GOT3 (cell line): ENCODE data around the gene OTX2.

ENCODE experiments used
- DNase-seq: peaks from one replicate; lab custom pipeline; 2025; ENCODE audit warnings: mixed read lengths; lab: John Stamatoyannopoulos, UW

Gene OTX2

DNA sequence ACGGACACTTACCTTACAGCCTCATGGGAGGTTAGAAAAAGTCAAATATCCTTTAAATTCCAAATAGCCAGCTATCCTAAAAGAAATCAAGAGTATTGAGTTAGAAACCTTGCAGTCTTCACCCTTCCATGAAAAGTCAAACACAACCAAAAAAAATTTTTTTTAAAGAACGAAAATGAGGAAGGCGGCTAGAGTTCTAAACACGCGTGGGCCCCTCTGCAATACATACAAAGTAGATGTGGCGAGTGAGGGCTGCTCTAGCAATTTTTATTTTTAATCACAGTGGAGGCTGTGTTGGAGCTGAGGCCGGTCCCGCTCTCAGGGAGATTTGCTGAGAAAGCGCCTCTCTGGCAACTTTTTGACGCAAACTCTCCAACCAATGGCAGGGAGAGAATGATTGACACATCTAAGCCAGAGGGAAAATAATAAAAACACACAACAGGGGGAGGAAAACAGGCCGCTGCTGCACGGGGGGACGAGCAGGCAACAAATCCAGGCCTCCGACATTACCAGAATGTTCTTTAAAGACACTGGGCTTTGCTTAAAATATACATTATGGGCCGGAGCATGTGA is at the start of gene OTX2:
OTX2 (minus strand) TSS at position 333 of the 573 bp plus-strand sequence. CDS start 5,023 bp downstream, outside the sequence.
- no peak for DNase-seq

DNA sequence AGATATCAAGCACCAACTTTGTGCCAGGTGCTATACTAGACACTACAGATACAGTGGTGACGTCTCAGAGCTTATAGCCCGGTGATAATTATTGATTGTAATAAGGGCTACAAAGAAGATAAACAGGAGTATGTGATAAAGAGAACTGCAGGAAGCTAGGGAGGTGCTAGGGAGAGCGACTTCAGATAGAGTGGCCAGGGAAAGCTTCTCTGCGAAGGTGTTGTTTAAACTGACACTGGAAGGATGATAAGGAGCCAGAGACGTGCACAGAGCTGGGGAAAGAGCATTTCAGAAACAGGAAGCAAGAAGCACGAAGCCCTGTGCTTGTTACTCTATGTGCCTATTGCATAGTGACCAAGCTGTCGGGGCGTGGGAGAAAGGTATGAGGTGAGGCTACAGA is 48.1 kb upstream of the OTX2 start:
- DNase-seq, result no peak

DNA sequence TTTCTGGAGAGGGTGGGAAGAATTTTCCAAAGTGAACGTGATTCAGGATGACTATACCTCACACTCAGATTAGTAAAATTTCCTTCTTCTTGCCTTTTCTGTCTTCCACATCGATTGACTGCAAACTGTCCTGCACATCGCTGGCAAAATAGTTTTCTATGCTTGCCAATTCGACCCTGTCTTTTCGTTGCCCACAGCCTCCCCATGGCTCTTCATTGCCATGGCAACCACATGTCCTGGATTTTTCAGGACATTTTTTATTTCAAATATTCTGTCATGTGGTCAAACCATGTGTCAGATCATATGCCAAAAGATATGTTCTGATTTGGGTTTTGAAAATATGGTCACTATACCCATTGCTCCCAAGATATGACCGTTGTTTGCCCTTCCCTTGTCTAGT is 46.9 kb upstream of the OTX2 start:
- no peak for DNase-seq

DNA sequence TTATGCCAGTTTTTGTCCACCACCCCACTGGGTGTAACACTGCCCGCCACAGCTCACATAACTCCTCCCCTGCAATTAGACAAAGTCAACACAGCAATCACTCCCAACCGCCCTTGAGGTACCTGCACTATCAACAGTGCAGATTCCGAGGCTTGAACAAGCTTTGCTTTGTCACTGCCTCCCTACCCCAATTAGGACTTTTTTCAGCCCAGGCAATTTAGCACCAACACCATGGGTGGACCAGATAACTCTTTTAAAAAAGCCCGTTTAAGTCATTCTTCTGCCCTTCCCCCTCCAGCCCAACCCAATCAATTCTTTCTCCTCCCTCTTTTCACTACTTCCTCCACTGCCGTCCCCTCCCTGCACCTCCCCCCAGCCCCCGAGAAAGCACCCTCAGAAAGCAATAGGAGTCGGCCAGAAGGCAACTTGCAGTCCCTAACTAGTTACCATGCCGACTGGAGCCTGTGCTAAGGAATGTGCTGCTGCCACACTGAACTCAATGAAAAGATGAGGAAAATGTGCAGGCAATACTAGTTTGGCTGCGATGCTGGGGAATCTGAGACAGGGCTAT is 45.7 kb upstream of the OTX2 start:
- no peak for DNase-seq

DNA sequence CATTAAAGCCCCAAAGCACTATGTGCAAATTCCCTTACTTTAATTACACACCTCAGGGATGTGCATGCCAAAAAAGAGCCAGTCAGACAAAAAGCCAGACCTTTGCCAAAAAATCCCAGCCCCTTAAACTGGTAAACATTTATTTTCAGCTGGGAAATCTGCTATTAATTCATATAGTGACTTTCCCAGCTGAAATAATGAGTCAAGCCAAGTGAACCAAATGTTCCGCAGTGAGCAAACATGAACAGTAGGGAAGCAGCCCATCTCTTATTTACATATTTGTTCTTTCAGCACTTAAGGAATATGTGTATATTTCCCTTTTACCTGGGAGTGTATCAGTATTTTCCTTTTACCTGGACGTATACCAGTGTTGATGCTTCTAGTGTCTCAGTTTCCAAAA is 44.0 kb upstream of the OTX2 start:
- DNase-seq, result no peak

DNA sequence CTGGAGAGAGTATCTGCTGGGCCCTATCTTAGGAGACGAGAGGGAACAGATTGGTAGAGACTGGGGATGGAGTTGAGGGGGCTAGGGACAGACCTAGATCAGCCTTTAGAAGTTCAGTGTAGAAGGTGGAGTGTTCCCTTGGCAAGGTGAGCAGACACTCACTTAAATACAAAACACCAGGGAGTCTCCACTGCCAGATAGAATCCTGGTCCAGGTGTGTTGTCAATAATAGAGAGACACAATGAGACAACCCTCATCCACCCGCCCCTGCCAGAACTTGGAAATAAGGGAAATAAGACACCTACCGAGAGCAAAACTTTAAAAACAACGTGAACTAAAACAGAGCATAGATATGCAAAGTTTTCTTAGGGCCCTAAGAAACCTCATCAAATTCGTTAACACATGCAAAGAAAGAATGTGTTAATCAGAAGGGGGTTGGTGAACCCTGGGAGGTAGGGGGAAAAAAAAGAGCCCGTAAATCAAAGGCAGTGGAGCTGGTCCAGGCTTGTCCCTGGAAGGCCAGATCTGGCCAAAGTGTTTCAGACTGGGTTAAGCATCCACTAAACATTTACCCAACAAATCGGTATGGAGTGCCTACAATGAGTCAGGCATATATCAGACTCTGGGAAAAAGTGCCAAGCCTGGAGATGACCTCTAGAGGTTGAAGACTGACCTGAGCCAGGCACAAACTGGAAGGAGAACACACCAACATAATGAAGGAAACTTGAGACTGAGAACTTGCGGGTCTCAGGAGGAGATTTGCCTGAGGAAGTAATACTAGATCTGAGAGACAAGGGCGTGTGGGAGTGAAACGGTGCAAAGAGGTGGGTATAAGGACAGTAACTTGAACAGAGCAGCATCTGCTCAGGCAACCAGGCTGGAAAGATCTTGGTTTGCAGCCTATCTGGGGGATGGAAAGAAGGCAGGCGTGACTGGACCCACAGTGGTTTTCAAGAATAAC is 37.0 kb upstream of the OTX2 start:
- DNase-seq, result no peak

DNA sequence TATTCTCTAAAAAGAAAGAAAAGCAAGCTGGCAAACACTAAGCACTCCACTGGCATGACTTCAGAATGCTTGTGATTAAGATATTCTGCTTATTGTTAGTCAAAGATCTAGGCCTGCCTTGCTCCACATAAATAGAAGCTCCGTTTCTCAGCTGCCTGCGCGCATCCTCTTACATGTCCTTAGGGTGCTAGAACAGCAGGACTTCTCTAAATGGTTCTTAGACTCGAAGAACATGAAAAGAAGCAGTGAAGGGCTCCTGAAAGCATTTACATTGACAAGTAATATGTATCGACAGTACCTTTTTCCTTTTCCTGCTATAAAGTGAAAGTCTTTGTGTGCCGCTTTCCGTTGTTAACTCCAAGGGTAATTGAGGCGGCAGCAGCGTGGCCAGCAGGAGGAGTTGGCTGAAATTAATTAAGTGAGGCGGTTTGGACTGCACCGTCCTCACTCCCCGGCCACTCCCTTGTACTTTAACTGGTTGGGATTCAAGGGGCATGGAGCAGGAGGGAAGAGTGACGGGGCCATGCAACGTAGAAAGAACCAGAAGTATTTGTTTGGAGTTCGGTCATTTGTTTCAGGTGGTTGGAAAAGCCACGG is 34.2 kb upstream of the OTX2 start:
- no peak for DNase-seq

DNA sequence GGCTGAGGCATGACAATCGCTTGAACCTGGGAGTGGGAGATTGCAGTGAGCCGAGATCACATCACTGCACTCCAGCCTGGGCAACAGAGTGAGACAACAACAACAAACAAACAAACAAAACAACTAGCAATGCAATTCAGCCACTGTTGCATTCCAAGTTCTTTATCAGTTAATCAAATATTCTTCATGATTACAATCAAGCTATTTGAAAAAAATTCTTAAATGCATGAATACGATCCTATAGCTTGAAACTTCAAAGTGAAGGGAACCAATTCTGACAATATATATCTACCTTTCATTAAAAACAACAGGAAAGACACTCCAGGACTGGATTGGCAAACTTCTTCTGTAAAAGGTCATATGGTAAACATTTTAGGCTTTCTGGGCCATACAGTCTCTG is 31.3 kb upstream of the OTX2 start:
- no peak for DNase-seq

DNA sequence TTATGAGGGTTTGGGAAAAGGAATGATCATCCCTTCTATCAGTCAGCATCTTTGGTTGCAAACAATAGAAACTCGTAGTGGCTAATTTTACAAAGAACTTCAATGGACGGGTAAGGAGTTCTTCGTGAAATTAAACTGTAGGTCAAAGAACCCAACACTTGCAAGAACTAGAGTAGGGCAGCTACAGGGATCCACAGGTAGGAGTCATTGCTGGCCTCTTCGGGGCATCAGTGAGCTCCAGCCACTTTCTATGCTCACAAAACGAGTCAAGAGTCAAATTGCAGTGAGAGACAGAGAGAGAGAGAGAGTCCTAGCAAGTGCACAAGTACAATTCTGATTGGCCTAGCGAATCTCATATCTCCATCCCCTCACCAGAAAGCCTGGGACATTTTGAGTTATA is 29.9 kb upstream of the OTX2 start:
- no peak for DNase-seq

DNA sequence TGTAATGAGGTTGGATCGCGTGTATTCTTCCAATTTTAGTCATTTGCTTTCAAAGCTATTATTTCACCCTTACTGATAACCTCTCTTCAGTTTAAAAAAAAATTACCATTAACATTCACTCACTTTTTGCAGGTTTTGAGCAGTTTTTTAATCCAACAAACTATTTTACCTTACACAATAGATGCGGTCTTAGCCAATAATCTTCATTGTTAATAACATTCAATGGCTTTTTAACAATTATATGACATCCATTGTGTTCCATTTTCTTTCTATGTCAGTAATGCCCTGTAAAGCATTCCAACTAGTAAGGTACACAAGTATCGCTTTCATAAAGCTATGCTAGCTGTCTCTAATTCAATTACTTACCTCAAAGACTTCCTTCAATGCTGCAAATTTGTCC is 18.9 kb upstream of the OTX2 start:
- no peak for DNase-seq

DNA sequence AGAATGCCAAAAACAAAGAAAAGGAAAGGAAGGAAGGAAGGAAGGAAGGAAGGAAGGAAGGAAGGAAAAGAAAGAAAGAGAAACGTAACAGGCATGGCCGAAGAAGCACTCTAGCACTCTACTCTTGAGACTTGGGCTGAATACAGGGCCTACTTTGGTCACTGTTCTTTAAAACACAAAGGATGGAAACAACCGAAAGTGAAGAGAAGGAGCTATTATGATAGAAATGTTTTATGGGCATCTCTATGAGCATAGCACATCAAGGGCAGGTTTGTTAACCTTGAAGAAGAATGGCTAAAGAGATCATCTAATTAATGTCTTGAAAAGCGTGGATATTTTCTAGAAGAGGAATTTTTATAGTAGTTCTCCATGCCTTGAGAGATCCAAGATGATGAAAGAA is 15.9 kb upstream of the OTX2 start:
- no peak for DNase-seq

DNA sequence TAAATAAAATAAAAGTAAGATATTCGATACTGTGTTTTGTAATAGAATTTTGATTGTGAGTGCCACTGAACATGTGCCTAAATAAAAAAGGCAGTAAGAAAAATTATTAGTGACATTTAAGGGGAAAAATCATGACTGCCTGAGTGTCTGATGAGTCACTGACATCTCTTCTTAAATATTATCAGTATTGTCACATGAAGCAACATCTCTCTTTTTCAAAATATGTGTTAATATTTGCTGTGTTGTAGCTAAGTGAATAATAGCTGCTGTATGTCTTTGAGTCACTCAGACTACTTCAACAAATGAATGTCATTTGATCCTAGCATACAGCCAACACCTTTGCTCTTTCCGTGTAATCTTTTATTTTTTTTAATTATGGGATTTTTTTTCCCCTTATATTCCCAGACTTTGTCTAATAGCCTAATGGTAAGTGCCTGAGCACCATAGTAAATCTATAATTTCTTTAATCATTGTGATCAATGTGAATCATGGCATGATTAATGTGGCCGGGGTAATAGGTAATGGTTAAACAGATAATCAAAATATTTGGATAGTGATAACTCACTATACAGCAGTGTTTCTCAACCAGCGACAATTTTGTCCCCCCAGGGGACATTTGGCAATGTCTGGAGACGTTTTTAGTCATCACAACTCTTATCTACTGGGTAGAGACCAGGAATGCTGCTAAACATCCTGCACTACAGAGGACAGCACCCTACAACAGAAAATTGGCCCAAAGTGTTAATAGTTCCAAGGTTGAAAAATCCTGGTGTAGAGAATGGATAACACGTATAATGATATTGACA is 11.7 kb upstream of the OTX2 start:
- DNase-seq, result no peak

DNA sequence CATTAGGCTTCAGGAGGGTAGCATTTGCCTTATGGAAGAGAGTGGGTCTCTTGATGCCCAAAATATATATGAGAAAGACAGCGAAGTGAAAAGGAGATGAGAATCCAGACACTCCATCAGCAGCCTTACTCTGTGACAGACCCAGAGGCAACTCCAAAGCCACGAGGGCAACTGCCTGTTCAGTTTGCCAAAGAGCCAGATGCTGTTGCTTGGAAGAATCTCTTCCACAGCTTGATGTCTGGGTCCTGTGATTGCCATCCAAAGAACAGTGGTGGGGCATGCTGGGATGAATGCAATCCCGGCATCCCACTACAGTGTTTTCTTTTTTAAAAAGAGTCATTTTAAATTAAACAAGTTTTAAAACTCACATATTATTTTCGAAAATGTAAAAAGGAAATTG is 10.9 kb upstream of the OTX2 start:
- DNase-seq, result no peak

DNA sequence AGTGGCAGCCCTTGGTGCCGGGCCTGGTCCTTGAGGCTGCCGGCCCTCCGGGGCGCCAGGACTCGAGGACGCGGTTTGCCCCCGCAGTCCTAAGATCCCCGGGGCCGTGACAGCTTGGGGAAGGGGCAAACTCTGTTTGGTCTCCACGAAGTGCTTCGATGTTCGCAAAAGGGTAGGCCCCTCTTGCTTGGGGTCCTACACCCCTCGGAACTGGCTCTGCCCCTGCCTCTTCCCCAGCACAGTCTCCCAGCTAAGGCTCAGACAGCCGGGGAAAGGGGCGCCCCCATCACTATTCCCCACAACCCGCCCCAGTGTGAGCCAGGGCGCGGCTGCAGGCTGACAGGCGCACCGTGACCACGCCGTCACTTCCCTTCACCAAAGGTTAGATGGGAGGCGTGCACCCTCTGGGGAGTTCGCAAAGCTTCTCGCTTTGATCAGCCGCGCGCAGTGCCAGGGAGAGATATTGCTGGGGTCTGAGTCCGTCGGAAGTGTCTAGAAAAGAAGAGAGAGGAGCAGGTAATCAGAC is 7.2 kb upstream of the OTX2 start:
- no peak for DNase-seq

DNA sequence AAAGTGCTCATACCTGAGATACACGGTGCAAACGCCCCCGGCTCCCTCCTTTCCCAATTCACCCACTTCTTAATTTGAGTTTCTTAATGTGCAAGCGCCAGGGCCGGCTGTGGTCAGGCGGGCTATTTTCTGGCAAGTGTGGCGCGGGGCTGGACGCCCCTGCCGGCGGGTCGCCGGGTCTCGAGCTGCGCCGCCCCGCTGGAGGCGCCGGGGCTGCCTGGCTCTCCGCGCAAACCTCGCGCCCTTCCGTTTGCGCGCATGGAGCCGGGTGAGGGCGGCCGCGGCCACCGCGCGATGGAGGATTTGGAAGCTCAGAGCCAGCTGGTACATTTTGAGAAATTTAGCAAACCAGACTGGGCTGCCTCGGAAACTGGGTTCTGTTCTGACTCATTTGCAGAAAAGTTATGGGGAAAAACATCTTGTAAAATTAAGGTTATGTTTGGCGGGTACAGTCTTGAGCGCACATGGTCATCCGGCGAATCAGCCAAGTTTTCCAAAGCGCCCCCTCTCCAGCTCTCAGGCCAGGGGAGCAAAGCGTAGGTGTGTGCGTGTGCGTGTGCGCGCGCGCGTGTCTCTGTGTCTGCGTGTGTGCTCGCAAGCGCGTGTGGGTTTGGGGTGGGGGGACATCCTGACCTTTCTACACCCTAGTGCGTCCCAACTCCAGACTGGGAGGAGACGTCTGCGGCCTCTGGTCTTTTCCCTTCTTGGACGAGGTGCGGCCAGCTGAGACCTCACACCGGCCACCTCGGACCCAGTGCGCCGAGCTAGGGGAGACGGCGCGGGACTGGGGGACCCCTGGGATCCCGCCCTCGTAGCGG is 6.5 kb upstream of the OTX2 start:
- DNase-seq, result no peak

DNA sequence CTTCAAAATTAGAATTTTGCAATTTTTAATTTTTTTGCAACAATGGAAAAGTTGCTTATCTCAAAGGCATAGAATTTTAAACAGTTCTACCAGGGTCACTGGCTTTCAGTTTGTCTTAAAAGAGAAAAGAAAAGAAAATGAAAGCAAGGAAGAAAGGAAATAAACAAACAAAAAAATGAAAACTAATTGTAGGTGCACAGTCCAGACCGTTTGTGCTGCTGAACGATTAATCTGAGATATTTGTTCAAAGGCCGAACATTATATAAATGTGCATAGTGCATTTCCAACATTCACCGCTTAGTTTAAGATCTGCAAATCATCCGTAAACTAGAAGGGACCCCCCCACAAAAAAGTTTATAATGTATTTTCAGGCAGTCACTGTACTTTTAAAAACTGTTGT is 5.5 kb upstream of the OTX2 start:
- no peak for DNase-seq

DNA sequence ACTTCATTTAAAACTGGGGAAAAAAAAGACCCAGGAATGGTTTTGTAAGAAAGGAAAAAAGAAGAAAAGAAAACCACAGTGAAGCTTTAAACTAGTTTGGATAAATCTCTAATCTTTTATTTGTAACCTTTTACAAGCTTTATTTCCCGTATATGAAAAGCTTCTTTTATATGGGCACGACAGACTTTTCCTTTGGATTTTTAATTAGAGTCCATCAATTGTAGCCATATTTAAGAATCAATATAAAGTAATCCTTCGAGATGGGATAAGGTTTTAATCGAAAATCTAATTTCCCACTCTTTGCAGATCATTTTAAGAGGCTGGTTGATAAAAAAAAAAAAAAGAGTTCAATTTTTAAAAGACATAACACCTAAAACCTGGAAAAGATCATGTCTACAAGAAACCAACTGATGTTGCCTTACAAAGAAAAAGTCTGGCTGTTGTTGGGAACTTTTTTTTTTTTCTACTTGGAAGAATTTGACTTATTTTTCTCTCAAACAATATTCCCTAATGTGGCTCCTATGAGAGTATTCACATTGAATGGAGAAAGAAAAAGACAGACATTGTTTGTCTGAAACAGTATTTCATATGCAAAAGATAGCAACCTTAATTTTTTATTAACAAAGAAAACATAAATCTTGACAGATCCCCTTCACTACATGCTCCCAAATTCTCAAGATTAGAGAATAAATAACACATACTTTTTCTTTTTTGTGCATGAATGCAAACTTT is 4.9 kb upstream of the OTX2 start:
- DNase-seq, result no peak

DNA sequence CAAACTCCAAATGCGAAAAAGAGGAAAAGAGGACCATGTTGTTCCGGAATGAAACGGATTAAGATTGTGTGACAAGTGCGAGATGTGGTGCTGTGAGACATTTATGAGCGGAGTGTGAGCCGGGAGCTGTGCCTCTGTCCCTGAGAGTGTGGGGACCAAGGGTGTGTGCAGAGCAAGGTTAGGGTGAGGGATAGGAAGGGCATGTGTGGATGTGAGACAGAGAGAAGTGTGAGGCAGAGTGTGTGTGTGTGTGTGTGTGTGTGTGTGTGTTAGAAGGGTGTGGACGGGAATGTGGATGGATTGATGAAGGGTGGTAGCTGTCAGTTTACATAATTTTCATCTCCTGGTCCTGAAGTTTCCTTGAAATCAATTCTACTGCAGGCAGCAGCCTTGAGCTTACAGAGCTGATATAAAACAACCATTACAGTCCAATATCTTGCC is 4.3 kb upstream of the OTX2 start:
- DNase-seq, result no peak

DNA sequence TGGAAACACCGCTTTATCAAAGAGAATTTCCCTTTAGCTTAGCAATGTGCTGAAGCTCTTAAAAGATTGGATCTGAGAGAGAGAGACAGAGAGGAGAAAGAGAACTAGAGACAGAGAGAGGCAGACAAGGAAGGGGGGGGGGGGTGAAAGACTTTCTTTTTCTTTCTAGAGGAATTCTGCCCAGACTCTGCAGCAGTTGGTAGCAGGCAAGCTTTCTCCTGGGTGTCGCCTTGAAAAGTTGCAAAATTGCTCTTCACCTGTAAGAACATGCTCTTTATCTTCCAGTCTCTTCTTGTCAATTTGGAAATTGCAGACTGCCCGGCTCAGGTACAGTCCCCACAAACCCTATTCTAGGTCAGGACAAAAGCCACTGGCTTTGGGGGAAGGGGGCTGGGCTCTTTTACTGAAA is 2.9 kb upstream of the OTX2 start:
- DNase-seq, result no peak
